ENCODE results near the gene CMSS1. TPM values are rescaled to one million over a fixed set of nuclear protein-coding genes. Genes with fewer than 3 reads are reported as not detected.

Gene CMSS1
- total RNA-seq, 1 experiment from 2014 or later = 55.8 TPM

DNA sequence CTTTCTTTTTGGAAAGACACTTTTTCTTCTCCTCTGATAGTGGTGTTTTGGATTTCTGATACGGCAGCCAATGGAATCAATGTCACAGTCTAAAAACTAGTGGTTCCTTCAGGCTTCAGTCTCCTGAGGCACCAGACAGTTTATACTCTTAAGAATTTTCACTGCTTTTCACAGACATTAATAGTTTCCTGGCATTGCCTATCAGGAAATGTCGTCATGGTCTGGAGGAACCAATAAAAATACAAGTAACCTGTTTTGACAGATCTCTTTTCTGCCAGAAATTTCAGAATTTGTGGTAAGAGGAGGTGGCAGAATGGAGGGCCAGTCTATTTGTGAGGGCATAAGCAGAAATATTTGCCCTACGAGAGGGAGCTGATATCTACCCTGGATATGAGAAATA is 251.8 kb downstream of the CMSS1 start:
- H3K4me1 Mint-ChIP-seq (ENCODE audit: low read depth, unreplicated experiment) = no peaks in the 10 kb centered on the region
- no peaks in the 10 kb centered on the region for H3K36me3 Mint-ChIP-seq (ENCODE audit: insufficient read depth, unreplicated experiment)
- H3K27me3 Mint-ChIP-seq (ENCODE audit: unreplicated experiment) = no peaks in the 10 kb centered on the region

GRCh38 chr3:100072326-100073048 is 254.8 kb downstream of the CMSS1 start:
- BruUV-seq (replicated peaks) = no TSS peak
- Mint-ChIP-seq H3K27ac (ENCODE audit: unreplicated experiment) (no peak overlapping the region), H3K36me3 (ENCODE audit: insufficient read depth, unreplicated experiment) (no peaks in the 10 kb centered on the region), H3K4me3 (ENCODE audit: low read depth, unreplicated experiment) (no peak overlapping the region), H3K27me3 (ENCODE audit: unreplicated experiment) (no peaks in the 10 kb centered on the region), H3K9me3 (ENCODE audit: low read depth, unreplicated experiment) (no peaks in the 10 kb centered on the region), H3K4me1 (ENCODE audit: low read depth, unreplicated experiment) (peaks cover 19% of the 10 kb centered on the region)
- TF ChIP-seq, protein P1, sequence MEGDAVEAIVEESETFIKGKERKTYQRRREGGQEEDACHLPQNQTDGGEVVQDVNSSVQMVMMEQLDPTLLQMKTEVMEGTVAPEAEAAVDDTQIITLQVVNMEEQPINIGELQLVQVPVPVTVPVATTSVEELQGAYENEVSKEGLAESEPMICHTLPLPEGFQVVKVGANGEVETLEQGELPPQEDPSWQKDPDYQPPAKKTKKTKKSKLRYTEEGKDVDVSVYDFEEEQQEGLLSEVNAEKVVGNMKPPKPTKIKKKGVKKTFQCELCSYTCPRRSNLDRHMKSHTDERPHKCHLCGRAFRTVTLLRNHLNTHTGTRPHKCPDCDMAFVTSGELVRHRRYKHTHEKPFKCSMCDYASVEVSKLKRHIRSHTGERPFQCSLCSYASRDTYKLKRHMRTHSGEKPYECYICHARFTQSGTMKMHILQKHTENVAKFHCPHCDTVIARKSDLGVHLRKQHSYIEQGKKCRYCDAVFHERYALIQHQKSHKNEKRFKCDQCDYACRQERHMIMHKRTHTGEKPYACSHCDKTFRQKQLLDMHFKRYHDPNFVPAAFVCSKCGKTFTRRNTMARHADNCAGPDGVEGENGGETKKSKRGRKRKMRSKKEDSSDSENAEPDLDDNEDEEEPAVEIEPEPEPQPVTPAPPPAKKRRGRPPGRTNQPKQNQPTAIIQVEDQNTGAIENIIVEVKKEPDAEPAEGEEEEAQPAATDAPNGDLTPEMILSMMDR (IDR thresholded peaks at IDR 0.05; ENCODE audit: unreplicated experiment) = no peak
- intact Hi-C loops (cut with micrococcal nuclease; ENCODE audit: unreplicated experiment) = no loop called here
- DNase-seq = no peak
- CTCF ChIA-PET = no interaction called here

More for the DNA sequence above, 251.8 kb downstream of the CMSS1 start:
- no TSS peak for BruUV-seq (replicated peaks)
- intact Hi-C loops (cut with micrococcal nuclease; ENCODE audit: unreplicated experiment) = loop anchor here (1.0 kb wide), 1 partner anchor 185 kb away; no protein-coding TSS in a partner anchor
- TF ChIP-seq, protein P1 (IDR thresholded peaks at IDR 0.05; ENCODE audit: unreplicated experiment) = no peak
- DNase-seq = no peak
- Mint-ChIP-seq H3K4me3 (ENCODE audit: low read depth, unreplicated experiment) (no peak overlapping the region), H3K27ac (ENCODE audit: unreplicated experiment) (no peak overlapping the region), H3K9me3 (ENCODE audit: low read depth, unreplicated experiment) (no peaks in the 10 kb centered on the region)
- CTCF ChIA-PET = interaction anchor here (0.6 to 1.5 kb wide), 8 partner anchors 16 to 237 kb away, joined by 3 to 28 read pairs (median 4); partner anchors contain the start of gene TBC1D23

GRCh38 chr3:100073049-100073713 is 255.5 kb downstream of the CMSS1 start:
- Mint-ChIP-seq H3K27me3 (ENCODE audit: unreplicated experiment) (no peaks in the 10 kb centered on the region), H3K4me1 (ENCODE audit: low read depth, unreplicated experiment) (peaks cover 21% of the 10 kb centered on the region), H3K9me3 (ENCODE audit: low read depth, unreplicated experiment) (no peaks in the 10 kb centered on the region), H3K27ac (ENCODE audit: unreplicated experiment) (no peak overlapping the region), H3K36me3 (ENCODE audit: insufficient read depth, unreplicated experiment) (no peaks in the 10 kb centered on the region), H3K4me3 (ENCODE audit: low read depth, unreplicated experiment) (no peak overlapping the region)
- CTCF ChIA-PET = no interaction called here
- DNase-seq = no peak
- BruUV-seq (replicated peaks) = no TSS peak
- TF ChIP-seq, protein P1 (IDR thresholded peaks at IDR 0.05; ENCODE audit: unreplicated experiment) = no peak
- intact Hi-C loops (cut with micrococcal nuclease; ENCODE audit: unreplicated experiment) = no loop called here

DNA sequence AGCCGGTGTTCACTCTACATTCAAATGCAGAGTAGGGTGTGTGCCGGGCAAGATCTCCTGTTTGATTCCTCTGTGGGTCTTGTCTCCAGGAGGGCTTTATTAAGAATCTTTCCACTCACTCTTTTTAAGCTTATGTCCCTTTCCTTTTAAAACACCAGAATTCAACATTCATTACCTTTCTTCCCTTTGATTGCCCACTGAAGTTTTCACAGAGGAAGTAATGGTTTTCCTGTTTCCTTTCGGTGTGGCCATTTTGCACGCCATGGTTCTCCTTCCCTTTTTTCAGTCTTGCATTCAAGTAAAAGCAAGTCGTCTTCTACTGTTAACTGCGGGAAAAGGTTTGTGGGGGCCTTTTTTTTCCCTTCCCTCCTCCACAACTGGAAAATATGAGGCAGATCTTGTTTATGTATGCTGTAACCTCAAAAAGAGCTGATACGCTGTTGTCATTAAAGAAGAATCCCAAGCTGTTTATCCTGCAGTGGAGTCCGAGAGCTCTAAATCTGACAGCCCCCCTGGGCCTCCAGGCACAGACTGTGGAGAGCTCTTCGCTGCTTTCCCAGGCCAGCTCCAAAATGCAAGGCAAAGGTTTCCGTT is 256.1 kb downstream of the CMSS1 start:
- no peaks in the 10 kb centered on the region for H3K36me3 Mint-ChIP-seq (ENCODE audit: insufficient read depth, unreplicated experiment)
- BruUV-seq (replicated peaks) = no TSS peak
- intact Hi-C loops (cut with micrococcal nuclease; ENCODE audit: unreplicated experiment) = no loop called here
- no peaks in the 10 kb centered on the region for H3K27me3 Mint-ChIP-seq (ENCODE audit: unreplicated experiment)
- no peak overlapping the region for H3K27ac Mint-ChIP-seq (ENCODE audit: unreplicated experiment)
- CTCF ChIA-PET = no interaction called here
- TF ChIP-seq, protein P1 (IDR thresholded peaks at IDR 0.05; ENCODE audit: unreplicated experiment) = no peak
- no peaks in the 10 kb centered on the region for H3K9me3 Mint-ChIP-seq (ENCODE audit: low read depth, unreplicated experiment)
- H3K4me1 Mint-ChIP-seq (ENCODE audit: low read depth, unreplicated experiment) = peaks cover 21% of the 10 kb centered on the region
- DNase-seq = no peak
- H3K4me3 Mint-ChIP-seq (ENCODE audit: low read depth, unreplicated experiment) = no peak overlapping the region

Data from Calu3 (cell line).